Measurements from ENCODE around the gene SMPDL3B.

DNA sequence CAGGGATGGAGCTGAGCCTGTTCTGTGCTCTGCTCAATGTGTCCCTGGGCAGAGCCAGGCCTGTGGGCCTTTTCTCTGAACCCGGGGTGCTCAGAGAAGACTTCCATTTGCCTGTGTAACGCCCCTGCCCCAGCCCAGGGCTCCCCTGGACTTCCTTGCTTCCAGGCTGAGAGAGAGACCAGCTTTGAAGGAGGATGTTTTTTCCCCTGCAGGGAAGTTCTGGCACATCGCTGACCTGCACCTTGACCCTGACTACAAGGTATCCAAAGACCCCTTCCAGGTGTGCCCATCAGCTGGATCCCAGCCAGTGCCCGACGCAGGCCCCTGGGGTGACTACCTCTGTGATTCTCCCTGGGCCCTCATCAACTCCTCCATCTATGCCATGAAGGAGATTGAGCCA lies 10.2 kb downstream of the SMPDL3B start:
- TF ChIP-seq, protein P1, sequence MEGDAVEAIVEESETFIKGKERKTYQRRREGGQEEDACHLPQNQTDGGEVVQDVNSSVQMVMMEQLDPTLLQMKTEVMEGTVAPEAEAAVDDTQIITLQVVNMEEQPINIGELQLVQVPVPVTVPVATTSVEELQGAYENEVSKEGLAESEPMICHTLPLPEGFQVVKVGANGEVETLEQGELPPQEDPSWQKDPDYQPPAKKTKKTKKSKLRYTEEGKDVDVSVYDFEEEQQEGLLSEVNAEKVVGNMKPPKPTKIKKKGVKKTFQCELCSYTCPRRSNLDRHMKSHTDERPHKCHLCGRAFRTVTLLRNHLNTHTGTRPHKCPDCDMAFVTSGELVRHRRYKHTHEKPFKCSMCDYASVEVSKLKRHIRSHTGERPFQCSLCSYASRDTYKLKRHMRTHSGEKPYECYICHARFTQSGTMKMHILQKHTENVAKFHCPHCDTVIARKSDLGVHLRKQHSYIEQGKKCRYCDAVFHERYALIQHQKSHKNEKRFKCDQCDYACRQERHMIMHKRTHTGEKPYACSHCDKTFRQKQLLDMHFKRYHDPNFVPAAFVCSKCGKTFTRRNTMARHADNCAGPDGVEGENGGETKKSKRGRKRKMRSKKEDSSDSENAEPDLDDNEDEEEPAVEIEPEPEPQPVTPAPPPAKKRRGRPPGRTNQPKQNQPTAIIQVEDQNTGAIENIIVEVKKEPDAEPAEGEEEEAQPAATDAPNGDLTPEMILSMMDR (conservative IDR thresholded peaks at IDR 0.05; ENCODE audit: low read length): no peak
- no peak for TF ChIP-seq EZH2phosphoT487 (IDR thresholded peaks at IDR 0.05; ENCODE audit: borderline replicate concordance)

Measured in Loucy (cell line).